HFFc6 (cell line): ENCODE data around the gene PCCA. TPM values are rescaled to one million over a fixed set of nuclear protein-coding genes. Genes with fewer than 3 reads are reported as not detected.

Source experiments
- DNase-seq: peaks from one replicate; pipeline ENCODE4 v3.0.0-alpha.2; 2018
- H3K27ac Mint-ChIP-seq: 2 replicates; pipeline ENCODE4 v1.8.0; 2020; ENCODE audit warnings: mild to moderate bottlenecking, mixed read lengths
- H3K27me3 Mint-ChIP-seq: 2 replicates; pipeline ENCODE4 v1.8.0; 2021; ENCODE audit warnings: mild to moderate bottlenecking, moderate library complexity, mixed read lengths; ENCODE audit not compliant: insufficient read depth
- H3K36me3 Mint-ChIP-seq: 2 replicates; pipeline ENCODE4 v1.8.0; 2021; ENCODE audit warnings: low read depth, mixed read lengths
- H3K4me1 Mint-ChIP-seq: 2 replicates; pipeline ENCODE4 v1.8.0; 2020; ENCODE audit warnings: low read depth, mixed read lengths
- H3K4me3 Mint-ChIP-seq: 2 replicates; pipeline ENCODE4 v1.8.0; 2020; ENCODE audit warnings: mild to moderate bottlenecking, moderate library complexity, mixed read lengths
- H3K9me3 Mint-ChIP-seq: 2 replicates; pipeline ENCODE4 v1.8.0; 2020; ENCODE audit warnings: mild to moderate bottlenecking, mixed read lengths
- CTCF ChIP-seq: fragments of 200-600 bp; sonication (generic); IDR thresholded peaks from 2 replicates; pipeline ENCODE4 v1.5.0; 2021; ENCODE audit warnings: antibody characterized with exemption, mild to moderate bottlenecking
- total RNA-seq, 6 experiments: library from RNA; stranded (reverse); fragmentation: NEBNext Ultra II Directional; extraction: Animal tissue kit (Norgen Biotek cat#: 25700); gene quantifications; 2 replicates in 1 of 6; 3 replicates in 5 of 6; pipeline ENCODE4 v1.2.3, GENCODE V29; 2021

PCCA gene
- total RNA-seq, 6 experiments from 2014 or later: 12.9 to 16.9 (median 14.7) TPM

- H3K4me3 Mint-ChIP-seq: no peak overlapping the region
- no peak for DNase-seq
- H3K36me3 Mint-ChIP-seq: no peaks in the 10 kb centered on the region
- H3K27me3 Mint-ChIP-seq: peaks cover 6% of the 10 kb centered on the region
- H3K27ac Mint-ChIP-seq: no peak overlapping the region
- no peaks in the 10 kb centered on the region for H3K9me3 Mint-ChIP-seq
- TF ChIP-seq CTCF: no peak
- H3K4me1 Mint-ChIP-seq: peaks cover 15% of the 10 kb centered on the region
Observed at GRCh38 chr13:100552755-100553154, 463.9 kb downstream of the PCCA start.

GRCh38 chr13:100559886-100560285 lies 471.0 kb downstream of the PCCA start:
- Mint-ChIP-seq H3K9me3 (no peaks in the 10 kb centered on the region), H3K27me3 (peaks cover 33% of the 10 kb centered on the region), H3K27ac (no peak overlapping the region), H3K4me1 (no peaks in the 10 kb centered on the region), H3K4me3 (no peak overlapping the region), H3K36me3 (no peaks in the 10 kb centered on the region)
- DNase-seq: no peak
- TF ChIP-seq CTCF: no peak

- Mint-ChIP-seq H3K27ac (no peak overlapping the region), H3K36me3 (no peaks in the 10 kb centered on the region), H3K4me1 (no peaks in the 10 kb centered on the region), H3K27me3 (peaks cover 33% of the 10 kb centered on the region), H3K9me3 (no peaks in the 10 kb centered on the region), H3K4me3 (no peak overlapping the region)
- no peak for DNase-seq
- no peak for TF ChIP-seq CTCF
Observed at GRCh38 chr13:100560498-100561157, 471.7 kb downstream of the PCCA start.

- H3K27ac Mint-ChIP-seq: no peak overlapping the region
- no peak overlapping the region for H3K4me3 Mint-ChIP-seq
- no peak for DNase-seq
- H3K9me3 Mint-ChIP-seq: no peaks in the 10 kb centered on the region
- no peaks in the 10 kb centered on the region for H3K4me1 Mint-ChIP-seq
- peaks cover 33% of the 10 kb centered on the region for H3K27me3 Mint-ChIP-seq
- H3K36me3 Mint-ChIP-seq: no peaks in the 10 kb centered on the region
- TF ChIP-seq CTCF: no peak
Observed at GRCh38 chr13:100561158-100561499, 472.2 kb downstream of the PCCA start.

- H3K9me3 Mint-ChIP-seq: no peaks in the 10 kb centered on the region
- H3K36me3 Mint-ChIP-seq: no peaks in the 10 kb centered on the region
- H3K4me3 Mint-ChIP-seq: no peak overlapping the region
- peaks cover 33% of the 10 kb centered on the region for H3K27me3 Mint-ChIP-seq
- H3K4me1 Mint-ChIP-seq: no peaks in the 10 kb centered on the region
- TF ChIP-seq CTCF: no peak
- no peak overlapping the region for H3K27ac Mint-ChIP-seq
- DNase-seq: no peak
Observed at GRCh38 chr13:100561599-100562204, 472.8 kb downstream of the PCCA start.
